HG02623 (cell line): Measurements from ENCODE around the gene DNM1L.
A peak's percentile ranks its signal among the peaks of the same experiment; 100 is the strongest.

Experiments used
- ATAC-seq: cut with Tn5 transposase; IDR thresholded peaks from one replicate; pipeline ENCODE4 v1.9.1; 2021; ENCODE audit warnings: moderate library complexity; ENCODE audit not compliant: unreplicated experiment

Gene DNM1L

GRCh38 chr12:32755654-32756475 is 76.8 kb downstream of the DNM1L start, which contains the start of gene YARS2:
TSS of gene YARS2 (minus strand) at chr12:32755897. CDS start at chr12:32755874, 23 bp downstream.
- peak; percentile 89 for ATAC-seq

GRCh38 chr12:32756476-32757066 is 77.5 kb downstream of the DNM1L start:
- ATAC-seq: no peak

- no peak for ATAC-seq
Observed at GRCh38 chr12:32757157-32757556, 78.1 kb downstream of the DNM1L start.

GRCh38 chr12:32761716-32762115 is 82.6 kb downstream of the DNM1L start:
- ATAC-seq: peak; percentile 57

- no peak for ATAC-seq
Observed at GRCh38 chr12:32765906-32766305, 86.8 kb downstream of the DNM1L start.

GRCh38 chr12:32768518-32768917 is 89.4 kb downstream of the DNM1L start:
- ATAC-seq: no peak

- no peak for ATAC-seq
Observed at GRCh38 chr12:32770141-32770540, 91.0 kb downstream of the DNM1L start.

GRCh38 chr12:32773691-32774090 is 94.6 kb downstream of the DNM1L start:
- ATAC-seq: no peak

- ATAC-seq: no peak
Observed at GRCh38 chr12:32776258-32776657, 97.2 kb downstream of the DNM1L start.

- ATAC-seq: no peak
Observed at GRCh38 chr12:32777159-32777558, 98.1 kb downstream of the DNM1L start.

- ATAC-seq: no peak
Observed at GRCh38 chr12:32777691-32778175, 98.6 kb downstream of the DNM1L start.

GRCh38 chr12:32780071-32780470 is 101.0 kb downstream of the DNM1L start:
- ATAC-seq: no peak

- no peak for ATAC-seq
Observed at GRCh38 chr12:32783029-32783428, 103.9 kb downstream of the DNM1L start.

- ATAC-seq: no peak
Observed at GRCh38 chr12:32785557-32785956, 106.5 kb downstream of the DNM1L start.

GRCh38 chr12:32788405-32788804 is 109.3 kb downstream of the DNM1L start:
- ATAC-seq: no peak

- no peak for ATAC-seq
Observed at GRCh38 chr12:32789446-32789845, 110.3 kb downstream of the DNM1L start.

GRCh38 chr12:32789916-32790315 is 110.8 kb downstream of the DNM1L start:
- no peak for ATAC-seq

- no peak for ATAC-seq
Observed at GRCh38 chr12:32794281-32794680, 115.2 kb downstream of the DNM1L start.
